Neural progenitor cell (in vitro differentiated cells): ENCODE results near the gene NFATC2IP. TPM values are rescaled to one million over a fixed set of nuclear protein-coding genes. Genes with fewer than 3 reads are reported as not detected.

ENCODE experiments used
- DNase-seq: peaks from one replicate; pipeline ENCODE4 v3.0.0-alpha.2; 2016; ENCODE audit warnings: low spot score
- H2AFZ ChIP-seq: fragments of 200-600 bp; sonication (generic); replicated peaks from 2 replicates; pipeline ENCODE4 v1.6.1; 2016; ENCODE audit warnings: antibody characterized with exemption
- H3F3A ChIP-seq: fragments of 200-600 bp; sonication (generic); 2 replicates; pipeline ENCODE4 v1.6.1; 2016; ENCODE audit warnings: antibody characterized with exemption, low read depth
- H3K27ac ChIP-seq: fragments of 200-600 bp; sonication (generic); 2 replicates; pipeline ENCODE4 v1.5.1; 2016; ENCODE audit warnings: mild to moderate bottlenecking
- H3K27me3 ChIP-seq: fragments of 200-600 bp; sonication (generic); 2 replicates; pipeline ENCODE4 v1.6.1; 2016; ENCODE audit warnings: mild to moderate bottlenecking, moderate library complexity
- H3K36me3 ChIP-seq: fragments of 200-600 bp; sonication (generic); 2 replicates; pipeline ENCODE4 v1.5.1; 2016
- H3K4me1 ChIP-seq: fragments of 200-600 bp; sonication (generic); 2 replicates; pipeline ENCODE4 v1.6.1; 2016; ENCODE audit warnings: mixed run types
- H3K4me2 ChIP-seq: fragments of 200-600 bp; sonication (generic); 2 replicates; pipeline ENCODE4 v1.6.1; 2016
- H3K4me3 ChIP-seq: fragments of 200-600 bp; sonication (generic); 2 replicates; pipeline ENCODE4 v1.5.1; 2016
- H3K79me2 ChIP-seq: fragments of 200-600 bp; sonication (generic); 2 replicates; pipeline ENCODE4 v1.6.1; 2016; ENCODE audit warnings: low read depth
- H3K9ac ChIP-seq: fragments of 200-600 bp; sonication (generic); 2 replicates; pipeline ENCODE4 v1.6.1; 2016
- H3K9me3 ChIP-seq: fragments of 200-600 bp; sonication (generic); 2 replicates; pipeline ENCODE4 v1.5.1; 2016; ENCODE audit warnings: low read depth
- H4K20me1 ChIP-seq: fragments of 200-600 bp; sonication (generic); 2 replicates; pipeline ENCODE4 v1.6.1; 2016; ENCODE audit warnings: low read depth
- H3K27ac Mint-ChIP-seq: 3 replicates; pipeline ENCODE4 v1.8.0; 2021; ENCODE audit warnings: mixed read lengths
- H3K27me3 Mint-ChIP-seq: 2 replicates; pipeline ENCODE4 v1.8.0; 2022; ENCODE audit warnings: low read depth, mild to moderate bottlenecking, inconsistent platforms, moderate library complexity, mixed read lengths; ENCODE audit not compliant: insufficient read depth
- H3K36me3 Mint-ChIP-seq: 3 replicates; pipeline ENCODE4 v1.8.0; 2021; ENCODE audit warnings: mixed read lengths
- H3K4me1 Mint-ChIP-seq: 3 replicates; pipeline ENCODE4 v1.8.0; 2021; ENCODE audit warnings: mixed read lengths
- H3K4me3 Mint-ChIP-seq: 3 replicates; pipeline ENCODE4 v1.8.0; 2021; ENCODE audit warnings: mild to moderate bottlenecking, moderate library complexity, mixed read lengths
- H3K9me3 Mint-ChIP-seq: 3 replicates; pipeline ENCODE4 v1.8.0; 2020; ENCODE audit warnings: mixed read lengths
- CTCF ChIP-seq: fragments of 200-600 bp; sonication (generic); IDR thresholded peaks from 2 replicates; pipeline ENCODE4 v1.5.1; 2017; ENCODE audit warnings: antibody characterized with exemption, mild to moderate bottlenecking
- EZH2 ChIP-seq: fragments of 200-600 bp; sonication (generic); IDR thresholded peaks from 2 replicates; pipeline ENCODE4 v1.6.1; 2017; ENCODE audit warnings: antibody characterized with exemption, mild to moderate bottlenecking, moderate library complexity
- EZH2phosphoT487 ChIP-seq: fragments of 200-600 bp; sonication (generic); IDR thresholded peaks from 2 replicates; pipeline ENCODE4 v1.6.1; 2017; ENCODE audit warnings: antibody characterized with exemption
- total RNA-seq: library from RNA; depleted of rRNA; stranded (reverse); fragments of >200 nt; gene quantifications from 2 replicates; pipeline ENCODE4 v1.2.3, GENCODE V29; 2015; ENCODE audit warnings: low replicate concordance

The NFATC2IP gene
- total RNA-seq, 1 donor from 2014 or later, result 33.2 TPM

DNA sequence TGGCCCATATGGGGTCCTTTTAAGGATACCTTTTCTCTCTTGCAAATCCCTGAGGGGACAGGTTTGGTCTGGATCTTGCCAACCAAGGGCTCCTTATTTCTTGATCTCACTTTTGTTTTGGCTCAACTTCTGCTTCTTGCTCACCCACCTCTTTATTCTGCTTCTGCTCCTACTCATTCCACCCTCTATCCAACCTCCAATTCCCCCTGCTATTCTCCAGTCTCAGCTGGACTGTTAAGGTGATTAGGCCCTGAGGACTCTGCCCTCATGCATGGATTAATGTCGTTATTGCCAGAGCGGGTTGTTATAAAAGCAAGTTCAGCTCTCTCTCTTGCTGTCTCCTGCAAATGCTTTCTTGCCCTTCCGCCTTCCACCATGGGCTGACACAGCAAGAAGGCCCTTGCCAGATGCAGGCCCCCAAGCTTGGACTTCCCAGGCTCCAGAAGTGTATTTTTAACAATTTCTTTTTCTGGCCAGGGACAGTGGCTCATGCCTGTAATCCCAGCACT is 63.9 kb downstream of the NFATC2IP start:
- no peak overlapping the region for H3K4me3 ChIP-seq
- TF ChIP-seq EZH2phosphoT487, result no peak
- no peak for TF ChIP-seq EZH2
- TF ChIP-seq CTCF, result no peak
- H3K27me3 ChIP-seq, result no peaks in the 10 kb centered on the region
- H3K27ac Mint-ChIP-seq, result peak overlapping the region; percentile 57
- H3K27me3 Mint-ChIP-seq, result peaks cover 3% of the 10 kb centered on the region
- H3K4me2 ChIP-seq, result no peak overlapping the region
- H3K4me1 Mint-ChIP-seq, result no peaks in the 10 kb centered on the region
- H3K9me3 ChIP-seq, result no peaks in the 10 kb centered on the region
- H3K4me1 ChIP-seq, result no peaks in the 10 kb centered on the region
- no peaks in the 10 kb centered on the region for H3K79me2 ChIP-seq
- no peaks in the 10 kb centered on the region for H3K36me3 ChIP-seq
- H3K9me3 Mint-ChIP-seq, result no peaks in the 10 kb centered on the region
- H2AFZ ChIP-seq, result no peak overlapping the region
- no peak overlapping the region for H3K27ac ChIP-seq
- peak overlapping the region; percentile 22 for H3K4me3 Mint-ChIP-seq
- H3K36me3 Mint-ChIP-seq, result no peaks in the 10 kb centered on the region
- no peaks in the 10 kb centered on the region for H4K20me1 ChIP-seq
- DNase-seq, result no peak
- no peak overlapping the region for H3K9ac ChIP-seq
- no peaks in the 10 kb centered on the region for H3F3A ChIP-seq

Other genes with a start within 250 kb of the NFATC2IP start
- 172 and 237 TPM in 2 replicates for gene EIF3C, start 239.5 kb upstream of the NFATC2IP start, total RNA-seq
- gene NPIPB9, start 199.2 kb upstream of the NFATC2IP start, total RNA-seq, result 2.8 TPM in 1 of 2 replicates, not detected in the other
- gene ATXN2L, start 127.9 kb upstream of the NFATC2IP start, total RNA-seq, result 21.4 and 61.0 TPM in 2 replicates
- 74.0 and 131 TPM in 2 replicates for gene TUFM, start 104.6 kb upstream of the NFATC2IP start, total RNA-seq
- 12.4 and 30.6 TPM in 2 replicates for gene SH2B1, start 87.1 kb upstream of the NFATC2IP start, total RNA-seq
- gene ATP2A1, start 72.4 kb upstream of the NFATC2IP start, total RNA-seq, result 1.6 and 8.2 TPM in 2 replicates
- 9.1 and 22.0 TPM in 2 replicates for gene RABEP2, start 25.7 kb upstream of the NFATC2IP start, total RNA-seq
- 0.15 TPM in 1 of 2 replicates, not detected in the other for gene CD19, start 19.0 kb upstream of the NFATC2IP start, total RNA-seq
- 11.6 and 31.8 TPM in 2 replicates for gene SPNS1, start 23.8 kb downstream of the NFATC2IP start, total RNA-seq
- gene LAT, start 34.1 kb downstream of the NFATC2IP start, total RNA-seq, result 2.9 TPM in 1 of 2 replicates, not detected in the other